HG02943 (cell line): ENCODE results near the gene ASB15.
"Not testable (repeated sequence)": the region's sequence is repeated elsewhere in the genome, so short reads cannot be mapped to it uniquely, and the experiment has no call there.

ENCODE experiments used
- ATAC-seq: cut with Tn5 transposase; IDR thresholded peaks from one replicate; pipeline ENCODE4 v1.9.1; 2021; ENCODE audit warnings: mild to moderate bottlenecking, low read depth, moderate library complexity; ENCODE audit not compliant: unreplicated experiment

ASB15 gene

DNA sequence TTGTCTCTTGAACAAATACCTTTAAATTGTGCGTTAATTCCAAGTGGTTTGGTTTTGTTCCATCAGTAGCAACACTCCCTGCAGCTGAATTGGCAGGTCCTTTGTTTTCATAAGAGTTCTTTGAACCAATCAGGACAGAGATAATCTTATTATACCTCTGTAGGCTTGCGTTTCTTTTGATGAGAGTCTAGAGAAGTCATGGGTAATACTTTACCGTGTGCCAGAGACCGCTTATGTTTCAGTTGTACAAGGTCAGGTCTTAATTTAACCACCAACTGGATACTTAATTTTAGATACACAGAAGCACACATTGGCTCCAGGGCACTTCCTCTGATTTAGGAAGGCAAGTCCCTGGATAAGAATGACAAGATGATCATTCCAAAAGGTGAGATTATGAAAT, at the start of gene ASB15:
TSS of gene ASB15 (plus strand) at position 292 of the 400 bp plus-strand sequence. CDS start 12,682 bp downstream, outside the sequence.
- ATAC-seq: no peak

DNA sequence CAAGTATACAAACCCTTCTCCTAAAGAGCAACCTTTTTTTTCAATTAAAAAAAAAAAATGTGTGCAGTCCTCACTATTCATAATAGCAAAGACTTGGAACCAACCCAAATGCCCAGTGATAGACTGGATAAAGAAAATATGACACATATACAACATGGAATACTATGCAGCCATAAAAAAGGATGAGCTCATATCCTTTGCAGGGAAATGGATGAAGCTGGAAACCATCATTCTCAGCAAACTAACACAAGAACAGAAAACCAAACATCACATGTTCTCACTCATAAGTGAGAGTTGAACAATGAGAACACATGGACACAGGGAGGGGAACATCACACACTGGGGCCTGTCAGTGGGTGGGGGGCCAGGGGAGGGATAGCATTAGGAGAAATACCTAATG, 49.5 kb upstream of the ASB15 start:
- not testable (repeated sequence) for ATAC-seq

DNA sequence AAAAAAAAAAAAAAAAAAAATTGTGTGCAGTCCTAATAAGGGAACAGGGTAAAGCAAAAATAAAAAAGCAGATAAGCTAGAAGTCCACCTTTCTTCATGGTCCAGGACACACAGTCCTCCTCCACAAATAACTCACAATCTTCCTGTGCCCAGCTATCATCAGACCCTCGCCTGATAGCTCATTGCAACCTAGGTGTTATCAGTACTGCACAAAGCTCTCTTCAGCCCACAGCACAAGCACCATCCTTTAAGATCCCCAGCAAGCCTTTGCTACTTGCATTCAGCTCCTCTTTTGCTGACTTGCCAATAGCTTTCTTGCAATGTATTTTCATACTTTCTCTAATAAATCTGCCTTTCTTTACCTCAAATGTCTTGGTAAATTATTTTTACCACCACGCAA, 49.0 kb upstream of the ASB15 start:
- ATAC-seq: no peak

DNA sequence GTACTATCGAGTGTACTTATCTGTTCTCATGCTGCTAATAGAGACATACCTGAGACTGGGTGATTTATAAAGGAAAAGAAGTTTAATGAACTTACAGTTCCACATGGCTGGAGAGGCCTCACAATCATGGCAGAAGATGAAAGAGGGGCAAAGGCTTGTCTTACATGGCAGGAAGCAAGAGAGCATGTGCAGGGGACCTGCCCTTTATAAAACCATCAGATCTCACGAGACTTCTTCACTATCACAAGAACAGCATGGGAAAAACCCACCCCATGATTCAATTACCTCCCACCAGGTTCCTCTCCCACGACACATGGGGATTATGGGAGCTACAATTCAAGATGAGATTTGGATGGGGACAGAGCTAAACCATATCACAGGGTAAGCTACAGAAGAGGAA, 48.5 kb upstream of the ASB15 start:
- ATAC-seq: no peak

DNA sequence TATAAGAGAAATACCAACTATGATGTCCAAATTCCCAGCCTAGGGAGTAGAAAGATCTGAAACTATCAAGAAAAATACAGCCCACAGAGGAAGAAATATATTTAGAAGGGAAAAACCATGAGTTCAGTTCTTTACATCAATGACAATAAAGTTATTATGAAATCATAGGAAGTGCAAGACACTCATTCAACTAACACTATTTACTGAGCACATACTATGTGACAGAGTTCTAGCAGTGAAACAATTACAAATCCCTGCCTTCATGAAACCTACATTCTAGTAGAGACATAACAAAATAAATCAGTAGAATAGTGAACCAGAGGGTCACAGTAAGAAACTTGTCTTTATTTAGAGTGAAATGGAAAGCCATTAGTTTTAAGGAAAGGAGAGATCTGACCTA, 46.1 kb upstream of the ASB15 start:
- no peak for ATAC-seq

DNA sequence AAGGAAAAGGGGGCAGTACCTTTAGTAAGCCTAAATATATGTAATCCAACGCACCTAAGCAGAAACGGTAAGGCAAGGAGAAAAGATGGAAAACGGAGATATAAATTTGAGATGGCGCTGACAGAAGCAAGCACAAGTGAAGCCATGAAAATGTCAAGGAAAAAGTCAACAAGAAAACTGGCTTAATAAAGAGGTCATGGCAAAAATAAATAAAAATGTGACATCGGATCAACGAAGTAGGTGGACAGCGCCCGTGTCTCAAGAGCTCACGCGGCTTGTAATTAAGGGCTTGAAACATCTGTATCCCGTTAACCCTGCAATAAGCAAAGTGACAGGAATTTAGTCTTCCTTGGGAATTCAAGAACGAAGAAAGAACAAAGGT, 44.6 kb upstream of the ASB15 start:
- ATAC-seq: no peak

DNA sequence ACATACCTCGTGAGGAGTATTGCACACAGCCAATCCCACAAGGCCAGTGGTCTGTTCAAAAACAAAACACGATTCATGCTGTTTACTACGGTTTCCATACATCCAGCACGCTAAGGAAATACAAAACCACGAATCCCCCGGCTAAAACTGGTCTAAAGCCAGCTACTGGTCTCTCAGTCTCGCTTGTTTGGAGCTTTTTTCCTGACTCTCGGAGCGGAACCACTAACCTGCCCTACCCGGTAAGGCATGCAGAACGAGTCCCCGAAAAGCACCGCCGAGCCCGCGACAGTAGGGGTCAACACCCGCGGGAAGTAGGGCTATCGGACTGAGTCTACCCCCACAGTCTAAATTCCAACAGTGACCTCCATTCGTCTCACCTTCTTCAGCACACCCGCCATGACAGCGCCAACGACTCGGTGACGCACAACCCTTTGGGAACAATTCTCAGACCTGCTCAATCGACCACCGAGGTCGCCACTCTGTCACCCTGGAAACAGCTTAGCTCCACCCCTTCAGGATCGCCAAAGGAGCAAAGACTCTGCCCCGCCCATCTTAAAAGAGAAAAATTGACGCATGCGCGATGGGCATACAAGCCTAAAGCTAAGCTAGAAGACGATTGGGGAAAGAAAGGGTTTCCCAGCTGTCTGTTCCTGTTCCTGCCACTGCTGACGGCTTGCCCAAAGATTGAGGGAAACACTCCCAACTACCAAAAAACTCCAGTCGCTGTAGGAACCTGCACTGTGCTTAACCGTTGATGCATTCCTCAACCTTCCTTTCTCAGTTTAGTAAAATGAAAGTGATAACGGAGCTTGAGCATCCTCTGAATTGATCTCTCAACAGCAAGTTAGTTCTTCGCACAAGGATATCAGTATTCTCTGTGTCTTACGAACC, 44.0 kb upstream of the ASB15 start, which contains the start of gene NDUFA5:
TSS of gene NDUFA5 (minus strand) at position 421 of the 891 bp plus-strand sequence. CDS start at position 398, 23 bp downstream.
- ATAC-seq: peak; percentile 98

DNA sequence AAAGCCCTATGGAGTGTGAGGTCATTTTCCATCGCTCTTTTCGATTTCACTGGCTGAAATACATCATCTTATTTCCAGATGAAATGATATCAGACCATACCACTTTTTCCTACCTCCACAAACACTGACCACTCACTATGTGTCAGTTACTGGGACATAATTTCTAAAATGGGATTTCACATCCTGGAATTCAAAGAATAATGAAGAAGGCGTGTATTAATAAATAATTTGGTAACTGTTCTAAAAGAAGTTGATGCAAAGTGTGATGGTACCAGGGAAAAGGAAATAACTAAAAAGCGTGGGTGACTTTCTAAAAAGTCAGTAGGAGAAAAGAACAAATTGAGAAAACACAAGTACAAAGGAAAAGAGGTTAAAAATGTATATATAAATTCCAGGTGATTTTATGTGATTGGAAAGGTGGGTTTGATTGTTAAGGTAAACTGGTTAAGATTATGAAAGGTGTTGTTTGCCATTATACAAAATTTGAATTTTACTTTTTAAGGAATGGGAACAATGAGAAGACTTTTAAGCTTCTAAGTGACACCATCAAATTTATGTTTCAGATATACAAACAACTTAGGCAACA, 43.2 kb upstream of the ASB15 start:
- no peak for ATAC-seq

DNA sequence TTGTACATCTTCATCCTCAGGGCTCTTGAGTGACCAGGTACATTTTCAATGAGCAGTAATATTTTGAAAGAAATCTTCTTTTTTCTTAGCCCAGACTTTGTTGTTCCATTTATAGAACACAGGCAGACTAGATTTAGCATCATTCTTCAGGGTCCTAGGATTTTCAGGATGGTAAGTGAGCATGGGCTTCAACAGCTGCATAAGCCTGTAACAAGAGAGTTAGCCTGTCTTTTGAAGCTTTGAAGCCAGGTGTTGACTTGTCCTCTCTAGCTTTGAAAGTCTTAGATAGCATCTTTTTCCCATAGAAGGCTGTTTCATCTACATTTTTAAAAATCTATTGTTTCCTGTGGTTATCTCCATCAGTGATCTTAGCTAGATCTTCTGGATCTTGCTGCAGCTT, 39.5 kb upstream of the ASB15 start:
- ATAC-seq: no peak

DNA sequence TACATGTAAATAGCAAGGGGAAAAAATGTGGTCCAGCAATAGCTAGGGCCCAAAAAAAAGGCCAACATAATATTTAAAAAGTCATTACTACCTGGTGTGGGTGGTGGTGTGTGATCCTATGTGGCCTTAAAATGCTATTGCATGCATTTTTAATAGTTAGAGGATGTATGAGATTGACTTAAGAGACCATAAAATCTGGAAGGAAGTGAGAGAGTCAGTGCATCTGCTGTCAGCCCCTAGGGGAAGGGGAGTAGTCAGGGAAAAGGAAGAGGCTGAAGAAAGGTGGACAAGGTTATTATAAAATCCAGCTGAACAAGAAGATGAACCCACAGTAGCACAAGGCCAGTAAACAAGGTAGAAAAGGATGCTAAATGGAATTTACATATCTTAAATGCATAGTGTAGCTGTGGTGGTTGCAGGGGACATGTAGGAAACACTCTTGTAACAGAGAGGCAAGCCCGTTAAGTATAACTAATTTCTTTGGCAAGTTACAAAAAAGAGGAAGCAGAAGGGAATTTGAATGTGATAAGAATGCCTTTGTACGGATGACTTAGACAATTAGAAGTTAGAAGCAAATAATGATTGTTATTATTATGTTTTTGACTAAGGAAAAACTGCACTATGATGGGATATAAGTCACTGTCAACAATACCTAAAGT, 32.1 kb upstream of the ASB15 start:
- no peak for ATAC-seq

DNA sequence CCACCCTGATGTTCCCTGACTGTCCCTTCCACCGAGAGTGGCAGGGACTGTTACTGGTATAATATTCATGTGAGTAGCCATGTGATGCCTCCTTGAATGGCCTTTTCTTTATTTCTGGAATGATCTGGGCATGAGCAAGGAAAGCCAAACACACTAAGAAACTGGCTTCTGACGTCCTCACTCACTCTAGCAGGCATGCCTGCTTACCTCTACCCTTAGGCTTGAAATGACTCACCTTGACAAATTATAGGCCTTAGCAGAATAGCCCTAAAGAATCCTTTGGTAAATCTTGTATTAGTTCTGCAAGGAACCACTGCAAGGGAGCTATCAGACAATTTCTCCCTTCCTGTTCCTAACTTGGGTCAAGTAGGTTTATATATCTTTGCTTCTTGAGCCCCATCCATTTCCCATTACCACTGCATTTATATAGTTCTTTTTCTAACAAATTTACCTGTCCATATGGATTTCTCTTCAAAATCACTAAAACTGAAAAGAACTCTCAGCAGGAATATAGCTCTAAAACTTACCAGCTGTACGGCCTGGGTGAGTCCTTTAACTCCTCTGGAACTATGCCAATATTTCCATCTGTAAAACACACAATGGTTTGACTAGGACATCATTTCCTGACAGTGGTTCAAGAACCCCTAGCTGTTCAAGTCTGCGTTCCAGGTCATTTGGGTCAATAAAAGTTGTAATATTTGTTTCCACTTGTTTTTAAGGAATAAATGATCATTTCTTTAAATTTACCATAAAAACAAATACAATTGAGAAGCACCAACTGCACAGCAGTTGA, 31.0 kb upstream of the ASB15 start:
- ATAC-seq: no peak

DNA sequence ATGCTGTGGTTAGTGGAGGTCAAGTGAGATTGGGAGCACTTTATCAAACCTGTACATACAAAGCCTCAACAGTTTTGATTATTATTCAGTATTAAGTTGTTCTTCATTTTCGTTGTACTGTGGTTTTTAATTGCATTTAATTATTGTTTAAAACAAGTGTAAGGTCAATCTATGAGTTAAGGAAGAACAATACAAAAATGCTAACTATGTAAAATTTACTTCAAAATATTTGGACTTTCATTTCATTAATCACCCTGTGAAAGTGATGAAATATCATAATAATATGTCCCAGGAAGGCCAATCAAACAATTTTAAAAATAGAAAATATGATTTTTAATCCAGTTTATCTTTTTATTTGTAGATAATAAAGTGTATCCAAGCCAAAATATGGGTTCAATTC, 30.4 kb upstream of the ASB15 start:
- ATAC-seq: no peak

DNA sequence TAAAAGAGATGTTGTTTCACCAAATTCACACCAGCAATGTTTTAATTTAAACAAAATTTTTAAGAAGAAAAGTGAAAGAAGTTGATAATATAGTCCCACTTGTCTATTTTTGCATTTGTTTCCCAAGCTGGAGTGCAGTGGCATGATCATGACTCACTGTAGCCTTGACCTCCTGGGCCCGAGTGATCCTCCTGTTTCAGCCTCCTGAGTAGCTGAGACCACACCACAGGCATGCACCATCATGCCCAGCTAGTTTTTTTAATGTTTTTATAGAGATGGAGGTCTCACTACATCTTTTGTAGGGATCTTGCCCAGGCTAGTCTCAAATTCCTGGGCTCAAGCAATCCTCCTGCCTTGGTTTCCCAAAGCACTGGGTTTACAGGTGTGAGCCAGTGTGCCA, 29.9 kb upstream of the ASB15 start:
- no peak for ATAC-seq

DNA sequence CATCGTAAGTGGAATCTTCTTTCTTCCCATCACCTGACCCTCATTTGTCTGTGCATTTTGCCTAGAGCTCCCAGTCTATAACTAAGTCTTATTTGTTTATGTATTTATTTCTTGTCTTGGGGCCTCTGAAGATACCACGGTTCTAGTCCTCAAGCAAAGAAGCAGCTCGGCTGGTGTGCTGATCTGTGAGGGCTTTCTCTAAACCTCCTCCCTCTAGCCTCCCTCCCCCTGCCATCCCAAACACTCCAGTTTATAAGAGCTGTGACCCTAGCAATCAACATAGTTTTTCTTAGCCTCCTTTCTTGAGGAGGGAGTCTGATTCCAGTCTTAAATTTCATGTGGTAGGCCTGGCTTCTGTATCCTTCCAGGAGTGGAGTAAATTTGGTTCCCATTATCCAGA, 28.3 kb upstream of the ASB15 start:
- no peak for ATAC-seq

DNA sequence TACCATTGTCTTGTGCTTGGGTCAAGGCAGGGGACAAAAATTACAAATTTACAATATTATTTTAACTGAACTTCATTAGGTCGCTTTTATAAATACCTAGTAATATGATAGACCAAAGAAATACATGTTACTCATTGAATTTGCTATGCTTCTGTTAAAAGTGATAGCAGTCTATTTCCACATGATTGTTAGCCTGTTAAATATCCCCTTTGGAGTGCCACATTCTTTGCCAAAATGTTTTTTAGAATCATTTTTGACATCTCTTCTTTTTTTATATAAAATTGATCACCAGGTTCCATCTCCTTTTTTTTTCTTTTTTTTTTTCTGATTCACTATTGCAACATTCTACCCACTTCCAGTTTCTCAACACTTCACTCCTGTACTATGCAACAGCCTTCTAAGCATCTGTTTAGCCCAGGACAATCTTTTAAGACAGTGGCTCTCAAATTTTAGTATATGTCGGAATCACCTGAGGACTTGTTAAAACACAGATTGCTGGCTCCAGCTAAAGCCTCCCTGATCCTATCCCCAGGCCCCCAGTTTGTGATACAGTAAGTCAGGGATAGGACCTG, 27.6 kb upstream of the ASB15 start:
- no peak for ATAC-seq

DNA sequence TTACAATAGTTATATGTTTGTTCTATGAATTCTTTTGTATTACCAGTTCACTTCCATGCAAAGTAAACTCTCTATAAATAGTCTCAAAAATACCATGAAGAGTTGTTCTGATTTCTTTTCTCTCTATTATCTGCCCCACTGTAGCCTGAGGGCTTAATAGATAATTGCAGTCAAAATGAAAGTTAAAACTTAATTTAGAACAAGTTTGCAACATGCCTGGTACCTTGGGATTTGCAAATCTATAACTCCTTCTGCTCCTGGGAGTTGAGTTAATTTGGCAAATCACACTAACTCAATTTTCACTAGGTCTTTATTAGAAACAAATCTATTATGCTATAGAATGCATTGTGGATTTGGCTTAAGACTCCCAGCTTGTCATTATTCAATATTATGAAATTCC, 22.2 kb upstream of the ASB15 start:
- no peak for ATAC-seq

DNA sequence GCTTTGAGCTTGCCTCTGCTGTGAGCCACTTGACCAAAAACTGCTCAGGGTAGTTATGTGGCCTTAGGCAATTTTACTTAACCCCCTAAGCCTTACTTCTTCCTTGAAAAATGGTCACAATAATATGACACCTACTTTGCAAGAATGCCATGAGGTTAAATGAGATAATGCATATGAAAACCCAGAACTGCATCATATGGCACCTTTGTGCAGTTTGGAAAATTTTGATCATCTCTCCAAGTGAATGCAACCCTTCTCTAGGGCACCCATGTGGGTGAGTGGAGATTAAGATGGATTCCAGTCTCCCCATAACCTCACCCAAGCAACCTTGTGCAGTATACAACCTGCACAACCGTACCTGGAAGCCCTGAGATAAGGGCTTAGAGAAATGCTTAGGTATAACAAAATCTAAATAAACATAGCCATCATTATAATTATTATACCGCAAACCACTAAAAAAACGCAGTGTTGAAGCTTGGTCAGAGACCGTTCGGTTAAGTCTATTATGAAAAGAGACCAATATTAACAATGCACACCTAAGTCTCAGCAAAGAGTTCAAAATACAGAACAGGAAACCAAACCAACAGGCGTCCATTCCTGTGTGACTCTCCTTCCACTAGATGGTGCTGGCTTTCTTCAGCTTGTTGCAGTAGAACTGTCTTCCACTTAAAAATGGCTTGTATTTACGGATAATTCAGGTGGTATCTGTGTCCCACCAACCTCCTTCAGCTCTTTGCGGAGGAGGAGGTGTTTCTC, 21.0 kb upstream of the ASB15 start:
- ATAC-seq: no peak

DNA sequence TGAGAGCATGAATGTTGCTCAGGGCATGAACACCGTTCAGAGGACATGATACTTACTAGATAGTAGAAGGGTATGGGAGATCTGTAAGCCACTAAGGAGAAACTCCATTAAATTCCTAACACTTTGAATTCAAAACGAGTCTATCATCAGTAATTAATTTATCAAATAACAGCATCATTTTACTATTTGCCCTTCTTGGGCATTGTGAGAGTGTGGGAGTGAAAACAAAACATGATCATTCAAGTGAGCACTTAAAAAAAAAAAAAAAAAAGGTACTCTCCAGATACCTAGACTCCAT, 20.5 kb upstream of the ASB15 start:
- no peak for ATAC-seq

DNA sequence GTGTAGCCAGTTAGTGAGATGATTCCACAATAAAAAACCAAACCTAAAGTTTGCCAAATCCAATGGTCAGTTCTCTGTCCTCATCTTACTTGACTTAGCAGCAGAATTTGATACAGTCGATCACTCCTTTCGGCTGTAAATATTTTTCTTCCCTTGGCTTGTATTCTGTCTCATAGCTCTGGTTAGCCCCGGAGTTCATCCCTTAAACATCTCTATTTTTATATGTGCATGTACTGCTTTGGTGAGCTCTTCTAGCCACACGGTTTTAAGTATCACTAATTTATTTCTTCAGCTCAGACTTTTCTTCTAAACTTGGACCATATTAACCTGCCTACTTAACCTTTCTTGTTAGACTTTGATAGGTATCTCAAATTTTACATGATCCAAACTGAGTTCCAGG, 17.8 kb upstream of the ASB15 start:
- ATAC-seq: no peak

DNA sequence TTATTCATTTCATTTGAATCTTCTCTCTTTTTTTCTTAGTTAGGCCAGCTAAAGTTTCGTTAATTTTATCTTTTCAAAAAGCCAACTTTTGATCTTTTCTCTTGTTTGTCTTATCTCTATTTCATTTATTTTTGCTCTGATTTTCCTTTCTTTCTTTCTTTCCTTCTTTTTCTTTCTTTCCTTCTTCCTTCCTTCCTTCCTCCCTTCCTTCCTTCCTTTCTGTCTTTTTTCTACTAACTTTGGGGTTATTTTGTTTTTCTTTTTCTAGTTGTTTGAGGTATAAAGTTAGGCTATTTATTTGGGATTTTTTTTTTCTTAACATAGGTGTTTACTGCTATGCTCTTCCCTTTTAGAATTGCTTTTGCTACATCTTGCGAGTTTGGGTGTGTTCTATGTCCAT, 13.2 kb upstream of the ASB15 start:
- ATAC-seq: no peak
